HG03558 (cell line): Measurements from ENCODE around the gene DCC.

Source experiments
- ATAC-seq: cut with Tn5 transposase; IDR thresholded peaks from one replicate; pipeline ENCODE4 v1.9.1; 2021; ENCODE audit warnings: moderate number of reproducible peaks; ENCODE audit not compliant: unreplicated experiment; ENCODE audit errors: extremely low read depth

DCC gene

DNA sequence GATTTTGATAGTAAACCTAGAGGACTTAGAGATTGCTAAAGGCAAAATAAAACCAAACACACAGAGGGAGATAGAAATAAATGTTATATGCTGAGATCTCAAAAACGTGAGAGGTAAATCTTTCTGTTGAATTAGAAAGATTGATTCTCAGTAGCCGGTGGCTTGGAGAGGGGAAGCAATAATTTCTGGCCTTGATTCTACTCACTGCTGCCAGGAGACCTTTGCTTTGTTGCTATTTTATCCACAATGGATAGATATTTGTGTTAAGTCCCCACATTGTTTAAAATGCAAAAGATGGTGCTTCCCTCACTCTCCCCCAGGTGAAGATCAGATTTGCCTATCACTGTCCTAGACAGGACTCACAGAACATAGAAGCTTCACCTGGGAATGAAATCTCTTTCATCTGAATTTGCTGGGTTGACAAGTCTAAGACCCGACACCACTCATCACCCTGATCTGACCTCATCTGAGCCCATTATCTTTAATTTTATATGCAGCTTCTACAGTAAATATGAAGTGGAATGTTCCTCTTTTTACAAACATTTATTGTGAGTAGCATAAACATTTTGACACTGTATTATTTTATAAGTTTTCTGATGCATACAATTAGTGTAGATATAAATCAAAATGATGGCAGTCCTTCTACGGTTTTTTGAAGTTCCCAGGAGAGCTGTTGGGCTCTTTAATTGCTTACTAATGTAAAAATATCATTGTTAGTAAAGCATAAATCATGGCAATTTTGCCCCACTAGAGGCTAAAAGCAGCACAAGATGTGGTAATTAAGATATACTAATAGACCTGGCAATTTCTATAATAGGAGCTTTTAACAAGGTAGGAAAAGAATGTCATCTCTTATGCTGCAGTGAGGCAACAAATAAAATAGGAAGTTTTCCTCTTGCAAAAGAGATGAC lies 149.7 kb downstream of the DCC start:
- no peak for ATAC-seq

DNA sequence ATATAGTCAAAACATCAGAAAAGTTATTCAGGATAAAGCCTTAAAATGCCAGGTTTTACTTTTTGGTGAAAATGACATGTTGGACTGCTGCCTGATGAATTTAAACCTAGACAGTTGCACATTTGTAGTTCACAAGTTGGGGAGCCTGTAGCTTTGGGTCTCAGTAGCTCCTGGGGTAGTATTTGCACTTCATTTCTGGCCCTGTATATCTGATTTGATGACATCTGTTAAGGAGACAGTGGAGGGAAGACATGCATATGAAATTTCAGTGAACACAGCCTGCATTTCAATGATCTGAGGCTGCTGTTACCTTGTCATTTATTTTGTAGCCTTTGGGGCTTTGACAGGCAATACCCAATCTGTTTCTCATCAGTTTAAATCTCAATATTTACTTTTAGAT lies 156.4 kb downstream of the DCC start:
- ATAC-seq = no peak

DNA sequence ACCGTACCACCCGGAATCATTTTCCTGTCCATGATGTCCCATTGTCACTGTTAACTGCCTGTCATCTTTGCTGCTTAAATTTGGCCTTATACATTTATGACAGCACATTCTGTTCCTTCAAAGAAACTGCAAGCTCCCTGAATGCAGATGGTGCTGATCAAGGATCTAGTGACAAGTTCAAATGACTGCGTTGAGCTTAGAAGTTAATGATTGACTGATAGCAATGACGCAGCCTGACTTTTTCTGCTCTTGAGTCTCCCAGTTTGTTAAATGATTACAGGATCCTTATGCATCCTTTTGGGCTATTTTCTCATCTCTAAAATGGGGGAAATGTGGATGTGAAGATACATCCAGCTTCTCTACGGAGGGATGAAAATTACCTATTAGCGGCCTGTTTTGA lies 159.0 kb downstream of the DCC start:
- no peak for ATAC-seq

DNA sequence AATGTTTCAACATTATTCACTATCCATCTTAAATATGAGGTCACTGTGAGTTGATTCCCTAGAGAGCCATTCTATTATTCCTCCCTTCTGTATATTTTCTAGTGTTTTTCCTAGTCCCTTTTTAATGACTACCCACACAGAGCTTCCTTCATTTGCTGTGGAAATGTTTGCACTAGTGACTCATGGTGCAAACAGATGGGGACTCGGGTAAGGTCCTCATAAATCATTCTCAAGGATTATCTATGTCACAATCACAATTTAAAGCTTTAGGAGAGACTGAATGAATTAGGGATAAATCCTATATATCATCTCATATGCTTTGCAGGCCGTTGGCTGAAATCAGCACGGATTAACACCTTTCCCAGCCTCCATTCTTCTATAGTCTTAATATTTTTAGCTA lies 159.6 kb downstream of the DCC start:
- no peak for ATAC-seq

DNA sequence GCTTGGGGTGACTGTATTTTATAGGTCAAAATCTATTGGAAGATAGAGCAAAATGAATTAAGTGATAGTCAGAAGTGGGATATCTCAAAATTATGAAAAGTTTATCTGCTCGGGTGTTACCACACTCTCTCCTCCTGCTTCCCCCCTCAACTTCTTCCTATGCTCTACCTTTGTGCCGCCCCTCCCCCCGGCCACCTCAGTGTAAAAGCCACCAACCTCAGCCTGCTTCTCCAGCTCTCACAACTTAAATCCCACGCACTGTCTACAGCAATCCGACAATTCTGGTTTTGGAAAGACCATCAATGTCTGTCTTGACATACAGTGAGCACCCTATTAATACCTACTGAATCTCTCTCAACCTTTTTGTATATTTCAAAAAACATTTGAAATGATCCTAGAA lies 164.6 kb downstream of the DCC start:
- no peak for ATAC-seq

DNA sequence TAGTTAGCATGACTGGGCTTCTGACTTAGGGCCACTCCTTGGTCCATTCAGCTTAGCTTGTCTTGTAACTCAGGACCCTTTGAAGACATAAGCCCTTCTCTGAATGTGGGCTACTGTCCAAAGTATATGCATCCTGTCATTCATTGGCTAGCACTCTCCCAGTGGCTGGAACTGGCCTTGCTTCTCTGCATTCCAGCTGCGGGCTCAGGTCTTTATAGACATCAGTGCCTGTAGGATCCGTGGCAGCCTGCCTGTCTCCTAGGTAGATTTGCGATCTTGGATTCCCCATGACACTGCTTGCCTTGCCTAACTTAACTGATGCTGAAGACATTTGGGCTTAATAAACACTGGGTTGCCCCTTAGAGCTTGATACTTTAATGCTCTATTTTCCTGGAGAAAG lies 170.1 kb downstream of the DCC start:
- no peak for ATAC-seq

DNA sequence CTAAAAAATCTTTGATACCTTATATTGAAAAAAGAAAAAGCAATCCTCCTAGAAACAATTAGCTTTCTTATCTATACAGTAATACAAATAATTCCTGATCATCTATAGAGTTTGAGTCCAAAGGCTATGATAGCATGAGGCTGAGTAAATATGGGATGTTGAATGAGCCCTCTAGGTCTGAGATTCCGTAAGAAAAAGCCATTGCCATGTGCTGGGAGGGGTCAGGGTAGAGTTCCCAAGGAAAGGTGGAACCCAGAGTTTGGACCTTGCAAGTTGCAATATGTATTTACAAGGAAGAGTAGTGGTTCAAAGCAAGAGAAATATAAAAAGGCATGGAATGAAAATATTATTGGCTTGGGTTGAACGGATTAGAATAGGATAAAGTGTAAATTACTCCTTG lies 178.1 kb downstream of the DCC start:
- no peak for ATAC-seq

DNA sequence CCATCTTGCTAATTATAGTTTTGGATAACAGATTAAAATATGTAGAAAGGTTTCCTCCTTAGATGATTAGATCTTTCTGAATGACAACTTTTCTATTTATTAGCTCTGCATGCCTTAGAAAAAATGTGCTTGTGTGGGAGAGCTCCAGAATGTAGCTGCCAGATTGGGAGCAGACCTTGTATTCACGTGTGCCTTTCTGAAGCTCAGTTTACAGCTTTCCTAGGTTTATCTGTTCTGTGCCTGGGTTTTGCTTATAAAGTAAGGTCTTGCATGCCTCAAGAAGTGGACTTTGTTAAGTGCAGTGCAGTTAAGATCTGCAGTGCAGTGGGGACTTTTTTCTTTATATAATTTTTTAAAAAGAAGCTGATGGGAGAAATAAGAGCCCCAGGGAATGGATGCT lies 179.0 kb downstream of the DCC start:
- ATAC-seq = no peak

DNA sequence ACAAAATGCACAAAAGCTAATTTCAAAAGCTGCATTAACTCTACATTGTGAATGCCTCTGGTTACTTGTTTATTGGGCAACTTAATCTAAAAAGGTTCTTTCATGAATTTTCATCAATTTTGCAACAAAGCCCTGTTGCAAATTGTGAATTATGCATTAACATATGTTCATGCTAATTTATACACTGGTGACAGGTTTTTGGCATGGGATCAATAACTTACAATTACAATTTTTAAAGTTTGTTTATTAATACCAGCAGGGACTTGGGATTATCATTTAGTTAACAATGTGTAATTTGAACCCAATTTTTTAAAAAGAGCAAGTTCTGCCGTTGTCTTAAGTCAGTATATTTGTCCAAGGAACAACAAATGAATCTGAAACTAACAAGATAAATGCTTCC lies 183.6 kb downstream of the DCC start:
- ATAC-seq = no peak

DNA sequence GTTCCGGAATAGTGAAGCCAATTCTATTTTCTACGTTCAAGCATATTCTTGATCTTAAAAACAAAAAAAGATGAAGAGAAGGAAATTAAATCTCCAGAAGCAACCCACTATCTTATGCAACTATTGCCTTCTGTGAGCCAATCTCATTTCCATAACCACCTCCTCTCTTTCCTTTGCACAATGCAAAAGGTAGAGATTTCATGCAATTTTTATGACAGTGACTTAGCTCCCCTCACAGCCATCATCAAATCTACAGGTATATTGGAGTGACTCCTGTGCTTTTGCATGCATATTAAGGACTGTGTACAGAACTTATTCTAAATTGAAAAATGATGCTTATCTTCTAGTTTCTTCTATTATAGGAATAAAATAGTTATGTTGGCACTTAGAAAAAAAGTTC lies 191.8 kb downstream of the DCC start:
- no peak for ATAC-seq

DNA sequence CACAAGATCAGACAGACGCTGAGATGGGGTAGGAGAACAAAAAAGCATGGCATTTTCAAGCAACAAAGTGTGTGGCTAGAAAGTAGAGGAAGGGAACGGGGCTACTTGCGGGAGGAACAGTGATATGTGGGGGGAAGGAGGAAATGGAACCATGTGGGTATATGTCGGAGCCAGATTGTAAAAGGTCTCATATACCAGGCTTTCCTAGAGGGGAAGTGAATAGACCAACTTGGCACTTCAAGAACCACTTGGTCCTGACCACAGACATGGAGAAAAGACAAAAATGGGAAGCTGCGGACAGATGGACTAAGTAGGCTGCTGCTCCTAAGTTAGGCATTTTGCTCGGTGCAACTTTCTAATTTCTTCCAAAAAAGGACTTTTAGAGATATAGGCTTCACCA lies 196.0 kb downstream of the DCC start:
- ATAC-seq = no peak

DNA sequence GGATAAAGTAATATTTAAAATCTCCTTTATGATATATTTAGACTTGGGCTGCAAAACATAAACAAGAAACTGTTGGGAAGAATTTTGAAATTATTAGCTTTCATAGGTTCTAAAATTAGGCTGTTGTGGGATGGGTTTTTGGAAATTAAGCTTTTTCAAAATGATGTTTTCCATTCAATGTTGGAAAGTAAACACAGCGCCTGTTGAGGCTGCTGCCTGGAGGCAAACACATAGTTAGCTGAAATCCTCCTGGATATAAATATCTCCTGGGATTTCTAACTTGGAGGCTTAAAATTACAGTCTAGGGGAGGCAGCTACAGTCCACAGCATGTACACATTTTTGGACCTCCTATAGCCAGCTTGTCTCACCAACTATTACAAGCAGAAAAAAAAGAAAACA lies 197.3 kb downstream of the DCC start:
- no peak for ATAC-seq

DNA sequence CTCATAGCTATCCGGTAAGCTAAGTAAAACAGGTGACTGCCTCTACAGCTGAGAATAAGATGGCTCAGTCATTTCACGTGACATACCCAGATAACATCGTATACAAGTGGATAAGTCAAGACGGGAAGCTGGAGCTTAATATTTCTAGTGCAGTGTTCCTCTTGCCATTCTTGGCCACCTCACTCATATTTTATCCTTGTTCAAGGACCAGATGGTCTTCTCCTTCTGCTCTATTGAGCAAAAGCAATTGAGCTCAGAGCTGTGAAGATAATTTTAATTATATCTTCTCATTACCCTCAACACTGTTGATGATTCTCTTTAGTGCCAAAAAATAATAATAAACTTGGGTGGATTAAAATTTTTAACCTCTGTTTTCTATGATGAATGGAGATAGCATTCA lies 201.1 kb downstream of the DCC start:
- ATAC-seq = no peak

DNA sequence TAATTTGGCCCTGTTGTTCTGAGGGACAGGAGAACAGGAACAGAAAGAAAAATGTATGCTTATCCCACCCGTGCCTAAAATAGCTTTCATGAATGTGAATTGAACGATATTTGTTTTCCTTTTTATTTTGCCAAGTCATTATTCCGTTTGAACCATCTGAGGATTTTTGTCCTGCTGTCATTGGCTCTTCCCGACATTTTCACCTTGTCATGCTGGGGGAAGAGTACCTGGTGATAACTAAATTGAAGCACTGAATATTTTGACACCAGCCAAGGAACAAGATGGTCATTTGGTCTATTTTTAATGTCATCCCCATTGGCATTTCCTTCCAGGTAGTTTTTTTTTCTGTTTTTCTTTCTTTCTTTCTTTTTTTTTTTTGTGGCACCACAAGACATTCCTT lies 204.1 kb downstream of the DCC start:
- no peak for ATAC-seq

DNA sequence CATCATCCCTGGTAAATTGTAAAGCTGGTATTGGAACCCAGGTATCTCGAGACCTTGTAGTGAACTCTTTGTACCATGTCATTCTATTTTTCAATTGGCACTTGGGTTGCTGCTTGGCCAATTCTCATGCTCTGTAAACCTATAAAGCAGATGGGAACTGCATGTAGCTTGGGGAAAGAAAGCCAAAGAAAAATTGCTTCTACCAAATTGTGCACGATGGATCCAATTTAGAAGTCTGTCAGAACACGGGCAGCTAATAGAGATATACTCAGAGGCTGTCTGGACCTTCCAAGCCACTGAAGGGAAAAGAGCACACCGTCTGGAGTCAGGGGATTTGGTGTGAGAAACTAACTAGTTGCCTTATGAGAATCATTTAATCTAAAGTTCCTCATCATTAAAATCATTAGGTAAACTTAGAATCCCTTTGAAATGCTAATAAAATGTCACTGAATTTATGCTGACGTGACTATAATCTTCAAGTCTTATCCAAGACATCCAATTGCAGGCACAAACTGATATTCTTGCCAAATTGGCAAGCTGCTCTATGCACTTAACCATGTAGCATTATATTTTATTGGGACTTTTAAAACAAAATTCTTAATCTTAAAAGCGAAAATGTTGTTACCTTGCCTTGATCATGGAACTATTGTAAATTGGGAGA lies 206.8 kb downstream of the DCC start:
- no peak for ATAC-seq

DNA sequence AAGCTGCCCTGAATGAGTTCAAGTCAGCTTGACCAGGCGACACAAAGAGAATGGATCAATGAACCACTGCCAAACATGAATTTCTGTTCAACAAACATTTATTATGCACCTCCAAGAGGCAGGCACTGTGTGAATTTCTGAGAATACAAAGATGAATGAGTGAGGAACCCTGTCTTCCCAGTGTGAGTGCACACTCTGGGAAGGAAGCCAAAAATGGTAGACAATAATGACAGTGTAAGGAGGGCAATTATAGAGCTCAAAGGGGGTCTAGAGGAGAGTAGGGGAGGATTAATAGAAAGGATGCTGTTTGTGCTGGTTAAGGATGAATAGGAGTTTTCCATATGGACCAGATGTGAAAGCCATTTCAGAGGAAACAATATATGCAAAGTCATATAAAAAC lies 213.4 kb downstream of the DCC start:
- ATAC-seq = no peak

DNA sequence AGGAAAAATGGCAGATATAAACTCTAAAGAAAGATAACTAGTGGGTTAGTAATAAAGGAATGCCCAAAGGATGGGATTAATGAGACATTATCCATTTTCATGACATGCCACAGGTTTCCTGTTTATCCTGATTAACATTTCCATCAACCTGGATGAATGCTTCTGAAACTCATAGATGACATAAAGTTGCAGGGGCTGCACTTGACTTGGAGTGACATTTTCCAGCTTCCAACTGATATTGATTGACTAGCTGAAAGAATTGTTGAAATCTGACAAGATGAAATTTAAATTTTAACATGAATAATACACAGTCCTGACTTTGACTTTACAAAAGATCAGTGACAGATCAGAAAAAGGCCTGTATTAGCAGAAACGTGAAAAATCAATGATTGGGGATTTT lies 214.2 kb downstream of the DCC start:
- ATAC-seq = no peak

DNA sequence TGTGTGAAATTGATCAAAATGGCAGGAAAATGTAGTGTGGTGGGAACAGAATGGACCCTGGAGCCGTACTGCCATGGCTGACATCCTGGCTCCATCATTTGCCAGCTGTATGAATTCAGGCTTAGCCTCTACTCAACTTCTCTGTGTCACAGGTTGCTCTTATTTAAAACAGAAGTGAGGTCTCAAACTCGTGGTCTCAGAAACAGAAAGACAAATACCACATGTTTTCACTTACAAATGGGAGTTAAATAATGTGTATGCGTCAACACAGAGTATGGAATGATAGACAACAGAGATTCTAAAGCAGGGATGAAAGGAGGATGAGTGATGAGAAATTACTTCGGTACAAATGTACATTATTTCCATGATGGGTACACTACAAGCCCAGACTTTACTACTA lies 227.4 kb downstream of the DCC start:
- ATAC-seq = no peak

DNA sequence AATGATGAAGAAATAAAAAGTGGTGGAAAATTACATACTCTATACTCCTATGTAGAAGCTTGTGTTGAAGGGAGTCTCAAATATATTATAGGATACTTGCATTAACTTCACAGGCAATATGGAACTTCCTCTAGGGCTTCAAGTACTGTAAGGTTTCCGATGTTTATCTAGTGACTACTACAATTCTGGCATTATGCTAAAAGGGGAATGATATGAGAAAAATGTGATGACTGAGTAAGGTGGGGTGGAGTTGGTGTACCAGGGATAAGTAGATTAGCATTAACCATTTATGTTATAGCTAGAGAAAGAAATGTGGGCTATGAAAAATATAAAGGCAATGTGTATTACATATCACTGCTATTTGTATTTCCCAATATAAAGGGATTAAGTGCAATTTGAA lies 229.5 kb downstream of the DCC start:
- no peak for ATAC-seq

DNA sequence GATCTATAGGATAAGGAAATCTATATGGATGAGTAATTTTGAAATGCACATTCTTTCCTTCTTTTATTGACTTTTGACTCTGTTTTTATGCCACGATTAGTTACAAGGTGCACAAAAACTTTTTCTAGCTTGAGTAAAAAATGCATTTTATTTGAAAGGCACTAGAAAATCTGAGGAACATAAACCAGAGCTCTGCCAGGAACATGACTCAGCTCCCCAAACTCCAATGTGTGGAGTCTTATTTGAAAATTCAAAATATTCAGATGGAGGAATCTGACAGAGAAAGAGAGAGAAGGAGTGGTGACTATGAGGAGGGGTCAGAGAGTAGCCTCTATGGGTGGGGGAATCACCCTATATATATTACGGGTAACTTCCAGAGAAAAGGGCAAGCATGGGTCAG lies 231.0 kb downstream of the DCC start:
- ATAC-seq = no peak

DNA sequence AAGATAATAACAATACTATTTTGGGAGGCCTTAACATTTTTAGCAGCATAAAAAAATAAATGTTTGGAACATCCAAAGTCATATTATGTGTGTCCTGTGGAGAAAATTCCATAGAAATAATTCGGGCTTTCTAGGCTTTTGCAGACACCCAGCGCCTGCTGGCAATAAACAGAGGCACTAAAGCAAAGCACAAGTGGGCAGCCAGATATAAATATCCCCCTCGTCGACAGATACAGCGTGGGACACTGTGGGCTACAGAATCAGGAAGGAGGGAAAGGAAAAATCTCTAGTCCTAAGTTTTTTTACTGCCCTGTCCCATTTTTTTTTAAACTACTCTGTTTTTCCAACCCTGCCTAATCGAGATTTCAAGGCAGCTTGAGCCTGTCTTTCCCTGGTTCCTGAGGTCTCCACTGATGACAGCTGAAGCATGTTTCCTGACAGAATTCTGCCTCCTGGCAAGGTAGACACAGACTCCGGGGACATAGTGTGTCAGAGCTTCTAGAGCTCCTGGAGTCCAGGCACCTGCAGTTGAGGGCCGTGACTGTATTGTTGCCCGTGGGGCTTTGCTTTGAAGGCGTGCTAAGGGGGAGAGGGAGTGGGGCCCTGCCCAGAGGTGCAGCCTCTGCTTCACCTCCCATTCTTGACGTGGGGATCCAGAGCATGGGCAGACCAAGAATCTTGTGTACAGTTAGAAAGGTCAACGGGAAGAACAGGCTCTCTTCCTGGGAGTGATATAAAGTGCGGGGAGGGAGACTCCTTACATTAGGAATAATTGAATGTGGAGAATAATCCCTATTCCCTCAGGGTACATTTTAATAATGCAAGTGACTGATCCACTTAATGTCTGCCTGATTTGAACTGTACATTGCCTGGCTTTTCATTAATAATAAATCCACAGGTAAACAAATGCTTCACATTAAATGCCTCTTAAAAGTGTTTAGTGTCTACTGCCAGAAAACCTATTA lies 232.3 kb downstream of the DCC start:
- ATAC-seq = no peak
